Prostate gland (tissue), 2 donors: ENCODE data around the gene AAMP. TPM values are rescaled to one million over a fixed set of nuclear protein-coding genes. Genes with fewer than 3 reads are reported as not detected.

Experiments
- microRNA-seq: library from miRNA; unstranded; fragments of <30 nt; microRNA quantifications from one replicate; pipeline ENCODE4, GENCODE V29; 2016
- total RNA-seq, 2 donors: library from RNA; depleted of rRNA; stranded (reverse); fragments of >200 nt; gene quantifications; one replicate each; pipeline ENCODE4 v1.1.0, GENCODE V29; 2016

Gene AAMP
- total RNA-seq, 2 donors from 2014 or later, result 217 to 237 TPM

Small RNA genes lying within 50 kb of the gene (microRNA-seq; reads per million reads assigned to microRNA genes)
- 4.9 reads per million, percentile 42 among the genes with 10 or more reads in this experiment for gene MIR6513

Other genes starting within 250 kb of the AAMP start
- gene RUFY4, start 200.9 kb downstream of the AAMP start, total RNA-seq, result under 1 TPM; 0.11 to 0.27 TPM
- gene CXCR2, start 144.1 kb downstream of the AAMP start, total RNA-seq, result 1 to 10 TPM in 1 of 2 donors, not detected in 1; 3.0 TPM
- under 1 TPM in 1 of 2 donors, not detected in 1; 0.28 TPM for gene CXCR1, start 103.2 kb downstream of the AAMP start, total RNA-seq
- gene ARPC2, start 52.9 kb downstream of the AAMP start, total RNA-seq, result 100 to 1,000 TPM; 182 to 207 TPM
- gene GPBAR1, start 9.1 kb downstream of the AAMP start, total RNA-seq, result under 1 TPM in 1 of 2 donors, not detected in 1; 0.91 TPM
- gene PNKD, start 382 bp upstream of the AAMP start, total RNA-seq, result 100 to 1,000 TPM; 103 to 145 TPM
- 100 to 1,000 TPM; 139 to 193 TPM for gene TMBIM1, start 22.4 kb upstream of the AAMP start, total RNA-seq
- 1 to 10 TPM in 1 of 2 donors, not detected in 1; 2.0 TPM for gene CATIP, start 86.7 kb upstream of the AAMP start, total RNA-seq
- gene SLC11A1, start 112.1 kb upstream of the AAMP start, total RNA-seq, result 10 to 100 TPM; 10.8 to 11.4 TPM
- gene CTDSP1, start 129.7 kb upstream of the AAMP start, total RNA-seq, result 100 to 1,000 TPM; 145 to 180 TPM
- under 1 TPM in 1 of 2 donors, not detected in 1; 0.09 TPM for gene VIL1, start 149.0 kb upstream of the AAMP start, total RNA-seq